Tibial artery (tissue), 4 donors: ENCODE data around the gene MRPL51.

Experiments used
- DNase-seq, 2 donors: peaks; one replicate each; pipeline ENCODE4 v3.0.0-alpha.2; 2019
- H3K27ac ChIP-seq, 2 donors: fragments of 200-600 bp; sonication (generic) in 1 of 2; 1 replicate in 1 of 2; 2 replicates in 1 of 2; pipeline ENCODE4 v1.5.1; 2018 to 2019; ENCODE audit warnings: mild to moderate bottlenecking in 1 of 2
- H3K27me3 ChIP-seq, 2 donors: fragments of 200-600 bp; sonication (generic) in 1 of 2; one replicate each; pipeline versions ENCODE4 v1.5.1 to v1.6.0; 2016 to 2019
- H3K36me3 ChIP-seq, 3 donors: fragments of 200-600 bp; sonication (generic) in 2 of 3; one replicate each; pipeline ENCODE4 v1.5.1; 2016 to 2019; ENCODE audit warnings: mild to moderate bottlenecking in 2 of 3
- H3K4me1 ChIP-seq, 4 donors: fragments of 200-600 bp; sonication (generic) in 2 of 4; 1 replicate in 3 of 4; 2 replicates in 1 of 4; pipeline ENCODE4 v1.5.1; 2016 to 2019
- H3K4me3 ChIP-seq, 2 donors: fragments of 200-600 bp; sonication (generic) in 1 of 2; 1 replicate in 1 of 2; 2 replicates in 1 of 2; pipeline ENCODE4 v1.5.1; 2018 to 2019; ENCODE audit warnings: mild to moderate bottlenecking in 2 of 2
- H3K9me3 ChIP-seq, 3 donors: fragments of 200-600 bp; sonication (generic) in 1 of 3; one replicate each; pipeline ENCODE4 v1.5.1; 2016 to 2019
- CTCF ChIP-seq, 2 experiments: fragments of 200-600 bp in 1 of 2; fragments of 450-650 bp in 1 of 2; IDR thresholded peaks; one replicate each; pipeline ENCODE4 v1.5.1; 2017 to 2019; ENCODE audit warnings: antibody characterized with exemption in 2 of 2, mild to moderate bottlenecking in 1 of 2, moderate library complexity in 1 of 2
- intact Hi-C: fragments of 100-400 bp; cut with DNase I; formaldehyde crosslinking; loops from one replicate; pipeline ENCODE4 v1.15.0; 2023; ENCODE audit warnings: low total_unique reads

MRPL51 gene

GRCh38 chr12:6461401-6462233, 31.4 kb downstream of the MRPL51 start:
- no peak overlapping the region for H3K27ac ChIP-seq
- intact Hi-C loops: no loop called here
- no peak overlapping the region for H3K4me3 ChIP-seq
- TF ChIP-seq CTCF (IDR thresholded peaks at IDR 0.05): no peak
- peak in 1 of 2 donors; percentile 58 for DNase-seq
- H3K27me3 ChIP-seq: no peaks in the 10 kb centered on the region
- H3K36me3 ChIP-seq: peaks cover 58 to 92% (median 87%) of the 10 kb centered on the region in 3 donors
- peaks cover 0 to 5% (median 0%) of the 10 kb centered on the region in 4 donors for H3K4me1 ChIP-seq
- H3K9me3 ChIP-seq: no peaks in the 10 kb centered on the region

DNA sequence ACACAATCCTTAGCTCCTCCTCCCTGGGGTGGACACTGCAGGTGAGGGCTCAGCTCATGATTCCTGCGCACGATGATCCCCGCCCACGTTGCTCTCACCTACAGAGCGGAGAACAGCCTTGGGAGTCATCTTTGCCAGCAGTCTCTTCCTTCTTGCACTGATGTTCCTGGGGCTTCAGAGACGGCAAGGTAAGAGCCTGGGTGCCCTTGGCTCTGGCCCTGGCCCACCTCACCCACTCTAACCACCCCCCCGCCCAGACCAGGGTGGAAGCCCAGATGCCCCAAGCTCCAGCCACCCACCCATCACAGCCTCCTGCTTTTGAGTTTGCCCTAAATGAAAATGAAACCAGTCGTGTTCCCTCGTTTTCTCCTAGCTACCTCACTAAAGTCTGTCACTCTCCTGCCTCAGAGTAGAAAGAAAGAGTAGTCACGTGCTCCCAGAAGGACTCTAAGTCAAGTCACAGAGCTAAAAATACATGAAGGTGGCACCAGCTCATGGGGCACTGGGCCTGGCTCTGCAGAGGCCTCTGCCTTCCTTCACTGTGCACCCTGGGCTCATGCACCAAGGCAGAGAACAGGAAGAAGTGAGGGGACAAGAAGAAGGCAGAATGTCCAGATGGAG, 32.2 kb downstream of the MRPL51 start:
- Histone ChIP-seq H3K4me1 (peaks cover 0 to 4% (median 0%) of the 10 kb centered on the region in 4 donors), H3K27me3 (no peaks in the 10 kb centered on the region), H3K27ac (no peak overlapping the region), H3K4me3 (no peak overlapping the region), H3K9me3 (no peaks in the 10 kb centered on the region), H3K36me3 (peaks cover 58 to 91% (median 88%) of the 10 kb centered on the region in 3 donors)
- intact Hi-C loops: no loop called here
- TF ChIP-seq CTCF (IDR thresholded peaks at IDR 0.05): no peak
- no peak for DNase-seq

- H3K4me1 ChIP-seq: no peaks in the 10 kb centered on the region
- H3K27me3 ChIP-seq: no peaks in the 10 kb centered on the region
- DNase-seq: no peak
- H3K9me3 ChIP-seq: no peaks in the 10 kb centered on the region
- no peak overlapping the region for H3K27ac ChIP-seq
- no peak for TF ChIP-seq CTCF (IDR thresholded peaks at IDR 0.05)
- intact Hi-C loops: no loop called here
- peaks cover 46 to 93% (median 74%) of the 10 kb centered on the region in 3 donors for H3K36me3 ChIP-seq
- no peak overlapping the region for H3K4me3 ChIP-seq
These were observed 34.1 kb downstream of the MRPL51 start for GRCh38 chr12:6459004-6459337.

- peaks cover 41 to 91% (median 69%) of the 10 kb centered on the region in 3 donors for H3K36me3 ChIP-seq
- H3K27ac ChIP-seq: no peak overlapping the region
- H3K9me3 ChIP-seq: no peaks in the 10 kb centered on the region
- peaks cover 0 to 3% (median under 1%) of the 10 kb centered on the region in 4 donors for H3K4me1 ChIP-seq
- intact Hi-C loops: no loop called here
- DNase-seq: no peak
- H3K4me3 ChIP-seq: no peak overlapping the region
- TF ChIP-seq CTCF (IDR thresholded peaks at IDR 0.05): no peak
- no peaks in the 10 kb centered on the region for H3K27me3 ChIP-seq
These were observed 34.6 kb downstream of the MRPL51 start for GRCh38 chr12:6458281-6459003.

DNA sequence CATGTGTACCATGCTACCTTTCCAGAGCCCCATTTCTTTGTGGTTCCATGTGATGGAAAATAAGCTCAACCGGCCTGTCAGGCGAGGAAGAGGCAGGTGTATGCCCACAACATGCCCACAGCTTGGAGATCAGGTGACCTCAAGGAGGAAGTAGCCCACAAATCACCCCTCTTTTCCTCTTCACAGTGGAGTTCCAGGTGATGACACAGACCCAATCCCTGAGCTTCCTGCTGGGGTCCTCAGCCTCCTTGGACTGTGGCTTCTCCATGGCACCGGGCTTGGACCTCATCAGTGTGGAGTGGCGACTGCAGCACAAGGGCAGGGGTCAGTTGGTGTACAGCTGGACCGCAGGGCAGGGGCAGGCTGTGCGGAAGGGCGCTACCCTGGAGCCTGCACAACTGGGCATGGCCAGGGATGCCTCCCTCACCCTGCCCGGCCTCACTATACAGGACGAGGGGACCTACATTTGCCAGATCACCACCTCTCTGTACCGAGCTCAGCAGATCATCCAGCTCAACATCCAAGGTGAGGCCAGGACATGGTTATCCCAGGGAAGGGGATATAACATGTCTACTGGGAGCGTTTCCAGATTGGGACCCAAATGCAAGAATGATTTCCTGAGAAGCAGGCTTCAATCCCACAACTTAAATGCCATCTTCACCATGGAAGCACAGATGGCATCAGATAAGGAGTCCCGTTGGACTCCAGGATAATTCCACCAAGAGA, 35.7 kb downstream of the MRPL51 start:
- DNase-seq: no peak
- H3K27me3 ChIP-seq: no peaks in the 10 kb centered on the region
- no peaks in the 10 kb centered on the region for H3K9me3 ChIP-seq
- H3K4me3 ChIP-seq: no peak overlapping the region
- H3K36me3 ChIP-seq: peaks cover 31 to 84% (median 58%) of the 10 kb centered on the region in 3 donors
- intact Hi-C loops: no loop called here
- H3K27ac ChIP-seq: no peak overlapping the region
- peaks cover 0 to 14% (median 12%) of the 10 kb centered on the region in 4 donors for H3K4me1 ChIP-seq
- TF ChIP-seq CTCF (IDR thresholded peaks at IDR 0.05): no peak
